ENCODE results near the gene ADSS1.

GRCh38 chr14:104715871-104716270 is 8.2 kb upstream of the ADSS1 start:
- no peak for TF ChIP-seq CTCF (IDR thresholded peaks at IDR 0.05; ENCODE audit: low read length)
- TF ChIP-seq EZH2 (IDR thresholded peaks at IDR 0.05; ENCODE audit: borderline replicate concordance, low read length): no peak
